Sigmoid colon (tissue), 4 donors: ENCODE measurements around the gene MRPL40.

Source experiments
- POLR2A ChIP-seq, 2 donors: fragments of 450-650 bp; IDR thresholded peaks; one replicate each; pipeline ENCODE4 v1.6.1; 2016; ENCODE audit warnings: antibody characterized with exemption in 2 of 2, mild to moderate bottlenecking in 2 of 2, moderate library complexity in 2 of 2
- POLR2AphosphoS5 ChIP-seq, 4 donors: sonication (generic); formaldehyde crosslinking; IDR thresholded peaks; one replicate each; pipeline ENCODE4 v1.6.1; 2017; ENCODE audit warnings: antibody characterized with exemption in 4 of 4
- TF ChIP-seq, protein P1 (sequence below), 4 experiments: fragments of 450-650 bp in 3 of 4; fragments of 200-600 bp in 1 of 4; IDR thresholded peaks; one replicate each; pipeline ENCODE4 v1.5.1; 2016 to 2019; ENCODE audit warnings: antibody characterized with exemption in 4 of 4, mild to moderate bottlenecking in 3 of 4, moderate library complexity in 2 of 4

DNA sequence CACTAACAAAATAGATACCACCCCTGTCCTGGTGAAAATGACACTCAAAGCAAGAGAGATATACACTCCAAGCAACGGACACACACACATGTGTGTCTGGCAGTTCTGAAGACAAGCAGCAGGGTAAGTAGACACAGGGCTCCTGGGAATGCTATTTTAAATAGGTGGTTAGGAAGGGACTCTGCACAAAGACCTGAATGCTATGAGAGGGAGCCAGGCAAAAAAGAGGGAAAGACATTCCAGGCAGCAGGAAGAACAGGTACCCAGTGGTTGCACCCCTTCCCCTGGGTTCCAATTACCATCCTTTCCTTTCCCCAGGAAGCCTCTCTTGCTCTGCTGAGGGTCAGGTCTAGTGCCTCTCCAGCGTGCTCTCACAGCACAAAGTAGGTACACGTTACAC lies 43.7 kb downstream of the MRPL40 start:
- TF ChIP-seq, protein P1, sequence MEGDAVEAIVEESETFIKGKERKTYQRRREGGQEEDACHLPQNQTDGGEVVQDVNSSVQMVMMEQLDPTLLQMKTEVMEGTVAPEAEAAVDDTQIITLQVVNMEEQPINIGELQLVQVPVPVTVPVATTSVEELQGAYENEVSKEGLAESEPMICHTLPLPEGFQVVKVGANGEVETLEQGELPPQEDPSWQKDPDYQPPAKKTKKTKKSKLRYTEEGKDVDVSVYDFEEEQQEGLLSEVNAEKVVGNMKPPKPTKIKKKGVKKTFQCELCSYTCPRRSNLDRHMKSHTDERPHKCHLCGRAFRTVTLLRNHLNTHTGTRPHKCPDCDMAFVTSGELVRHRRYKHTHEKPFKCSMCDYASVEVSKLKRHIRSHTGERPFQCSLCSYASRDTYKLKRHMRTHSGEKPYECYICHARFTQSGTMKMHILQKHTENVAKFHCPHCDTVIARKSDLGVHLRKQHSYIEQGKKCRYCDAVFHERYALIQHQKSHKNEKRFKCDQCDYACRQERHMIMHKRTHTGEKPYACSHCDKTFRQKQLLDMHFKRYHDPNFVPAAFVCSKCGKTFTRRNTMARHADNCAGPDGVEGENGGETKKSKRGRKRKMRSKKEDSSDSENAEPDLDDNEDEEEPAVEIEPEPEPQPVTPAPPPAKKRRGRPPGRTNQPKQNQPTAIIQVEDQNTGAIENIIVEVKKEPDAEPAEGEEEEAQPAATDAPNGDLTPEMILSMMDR (IDR thresholded peaks at IDR 0.05) = no peak
- no peak for TF ChIP-seq POLR2A (IDR thresholded peaks at IDR 0.05)
- no peak for TF ChIP-seq POLR2AphosphoS5 (IDR thresholded peaks at IDR 0.05)
